HL-60 (cell line): Measurements from ENCODE around the gene SLC12A5.

ENCODE experiments used
- DNase-seq, 2 experiments: peaks; one replicate each; pipeline ENCODE4 v3.0.0-alpha.2; 2010 to 2020; ENCODE audit warnings: low read depth in 1 of 2, low spot score in 1 of 2
- H3K27ac ChIP-seq: fragments of 250-450 bp; sonication (Bioruptor Pico); replicated peaks from 2 replicates; pipeline ENCODE4 v1.5.1; 2020; ENCODE audit warnings: mild to moderate bottlenecking, moderate library complexity
- H3K27me3 ChIP-seq: fragments of 250-450 bp; sonication (Bioruptor Pico); 2 replicates; pipeline ENCODE4 v1.5.1; 2021; ENCODE audit warnings: mild to moderate bottlenecking, moderate library complexity; ENCODE audit not compliant: insufficient read depth, poor library complexity, severe bottlenecking
- H3K4me3 ChIP-seq: replicated peaks from 2 replicates; pipeline ENCODE4 v1.5.1; 2011; ENCODE audit warnings: mild to moderate bottlenecking, control low read depth, low read length; ENCODE audit not compliant: insufficient read depth
- GABPA ChIP-seq: IDR thresholded peaks from 2 replicates; pipeline ENCODE4 v1.6.1; 2012; ENCODE audit warnings: low read depth
- POLR2AphosphoS5 ChIP-seq: IDR thresholded peaks from 2 replicates; pipeline ENCODE4 v1.6.1; 2012; ENCODE audit warnings: low read depth
- SPI1 ChIP-seq: IDR thresholded peaks from 2 replicates; pipeline ENCODE4 v1.6.1; 2012; ENCODE audit warnings: low read depth, mild to moderate bottlenecking, borderline replicate concordance
- TF ChIP-seq, protein P1 (sequence below): IDR thresholded peaks from 2 replicates; pipeline ENCODE4 v1.6.1; 2012; ENCODE audit warnings: low read depth; ENCODE audit not compliant: insufficient replicate concordance
- TF ChIP-seq, protein P2 (sequence below): IDR thresholded peaks from one replicate; pipeline ENCODE4 v1.5.1; 2011; ENCODE audit warnings: low read length, control low read depth, inconsistent platforms; ENCODE audit not compliant: insufficient read depth

The SLC12A5 gene

DNA sequence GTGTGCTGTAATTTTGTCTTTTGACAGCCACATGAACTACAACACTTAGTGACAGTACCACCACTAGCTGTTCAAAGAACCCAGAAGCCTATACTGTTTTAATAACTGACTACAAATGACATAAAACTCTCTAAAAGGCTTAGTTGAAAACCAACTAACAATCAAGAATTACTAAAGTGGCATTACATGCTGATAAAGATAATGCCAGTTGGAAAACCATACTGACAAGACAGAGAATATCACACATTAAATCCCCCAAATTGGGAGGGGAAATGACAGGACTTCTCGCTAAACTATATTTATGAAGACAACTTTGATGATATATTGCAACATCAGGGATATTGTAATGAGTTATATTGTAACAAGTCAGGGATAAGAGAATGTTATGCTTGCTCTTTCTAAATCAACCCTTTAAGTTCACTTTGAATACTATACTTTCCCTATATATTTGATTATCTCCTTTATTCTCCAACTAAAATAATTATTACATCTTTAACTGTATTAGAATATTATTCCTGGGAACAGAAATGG lies 54.6 kb downstream of the SLC12A5 start:
- TF ChIP-seq, protein P1, sequence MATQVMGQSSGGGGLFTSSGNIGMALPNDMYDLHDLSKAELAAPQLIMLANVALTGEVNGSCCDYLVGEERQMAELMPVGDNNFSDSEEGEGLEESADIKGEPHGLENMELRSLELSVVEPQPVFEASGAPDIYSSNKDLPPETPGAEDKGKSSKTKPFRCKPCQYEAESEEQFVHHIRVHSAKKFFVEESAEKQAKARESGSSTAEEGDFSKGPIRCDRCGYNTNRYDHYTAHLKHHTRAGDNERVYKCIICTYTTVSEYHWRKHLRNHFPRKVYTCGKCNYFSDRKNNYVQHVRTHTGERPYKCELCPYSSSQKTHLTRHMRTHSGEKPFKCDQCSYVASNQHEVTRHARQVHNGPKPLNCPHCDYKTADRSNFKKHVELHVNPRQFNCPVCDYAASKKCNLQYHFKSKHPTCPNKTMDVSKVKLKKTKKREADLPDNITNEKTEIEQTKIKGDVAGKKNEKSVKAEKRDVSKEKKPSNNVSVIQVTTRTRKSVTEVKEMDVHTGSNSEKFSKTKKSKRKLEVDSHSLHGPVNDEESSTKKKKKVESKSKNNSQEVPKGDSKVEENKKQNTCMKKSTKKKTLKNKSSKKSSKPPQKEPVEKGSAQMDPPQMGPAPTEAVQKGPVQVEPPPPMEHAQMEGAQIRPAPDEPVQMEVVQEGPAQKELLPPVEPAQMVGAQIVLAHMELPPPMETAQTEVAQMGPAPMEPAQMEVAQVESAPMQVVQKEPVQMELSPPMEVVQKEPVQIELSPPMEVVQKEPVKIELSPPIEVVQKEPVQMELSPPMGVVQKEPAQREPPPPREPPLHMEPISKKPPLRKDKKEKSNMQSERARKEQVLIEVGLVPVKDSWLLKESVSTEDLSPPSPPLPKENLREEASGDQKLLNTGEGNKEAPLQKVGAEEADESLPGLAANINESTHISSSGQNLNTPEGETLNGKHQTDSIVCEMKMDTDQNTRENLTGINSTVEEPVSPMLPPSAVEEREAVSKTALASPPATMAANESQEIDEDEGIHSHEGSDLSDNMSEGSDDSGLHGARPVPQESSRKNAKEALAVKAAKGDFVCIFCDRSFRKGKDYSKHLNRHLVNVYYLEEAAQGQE, result no peak
- TF ChIP-seq, protein P2, sequence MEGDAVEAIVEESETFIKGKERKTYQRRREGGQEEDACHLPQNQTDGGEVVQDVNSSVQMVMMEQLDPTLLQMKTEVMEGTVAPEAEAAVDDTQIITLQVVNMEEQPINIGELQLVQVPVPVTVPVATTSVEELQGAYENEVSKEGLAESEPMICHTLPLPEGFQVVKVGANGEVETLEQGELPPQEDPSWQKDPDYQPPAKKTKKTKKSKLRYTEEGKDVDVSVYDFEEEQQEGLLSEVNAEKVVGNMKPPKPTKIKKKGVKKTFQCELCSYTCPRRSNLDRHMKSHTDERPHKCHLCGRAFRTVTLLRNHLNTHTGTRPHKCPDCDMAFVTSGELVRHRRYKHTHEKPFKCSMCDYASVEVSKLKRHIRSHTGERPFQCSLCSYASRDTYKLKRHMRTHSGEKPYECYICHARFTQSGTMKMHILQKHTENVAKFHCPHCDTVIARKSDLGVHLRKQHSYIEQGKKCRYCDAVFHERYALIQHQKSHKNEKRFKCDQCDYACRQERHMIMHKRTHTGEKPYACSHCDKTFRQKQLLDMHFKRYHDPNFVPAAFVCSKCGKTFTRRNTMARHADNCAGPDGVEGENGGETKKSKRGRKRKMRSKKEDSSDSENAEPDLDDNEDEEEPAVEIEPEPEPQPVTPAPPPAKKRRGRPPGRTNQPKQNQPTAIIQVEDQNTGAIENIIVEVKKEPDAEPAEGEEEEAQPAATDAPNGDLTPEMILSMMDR, result no peak
- no peak for TF ChIP-seq GABPA
- no peak for TF ChIP-seq SPI1
- no peak for TF ChIP-seq POLR2AphosphoS5
- no peak for DNase-seq
- Histone ChIP-seq H3K27me3 (no peaks in the 10 kb centered on the region), H3K27ac (no peak overlapping the region), H3K4me3 (no peak overlapping the region)

DNA sequence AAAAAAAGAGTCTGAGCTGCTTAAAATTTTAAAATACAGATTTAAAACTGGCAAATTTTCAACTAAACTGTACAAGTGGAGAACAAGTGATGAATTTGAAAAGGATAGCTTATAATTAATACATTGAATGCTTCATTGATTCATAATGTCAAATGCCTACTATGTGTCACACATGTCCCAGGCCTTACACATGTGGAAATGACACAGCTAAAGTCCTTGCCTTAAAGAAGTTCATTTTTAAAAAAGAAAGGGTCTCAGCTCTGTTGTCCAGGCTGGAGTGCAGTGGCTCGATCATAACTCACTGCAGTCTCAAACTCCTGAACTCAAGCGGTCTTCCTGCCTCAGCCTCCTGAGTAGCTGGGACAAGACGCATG lies 55.8 kb downstream of the SLC12A5 start:
- DNase-seq, result no peak
- H3K27me3 ChIP-seq, result no peaks in the 10 kb centered on the region
- H3K27ac ChIP-seq, result no peak overlapping the region
- TF ChIP-seq, protein P1, result no peak
- H3K4me3 ChIP-seq, result no peak overlapping the region

DNA sequence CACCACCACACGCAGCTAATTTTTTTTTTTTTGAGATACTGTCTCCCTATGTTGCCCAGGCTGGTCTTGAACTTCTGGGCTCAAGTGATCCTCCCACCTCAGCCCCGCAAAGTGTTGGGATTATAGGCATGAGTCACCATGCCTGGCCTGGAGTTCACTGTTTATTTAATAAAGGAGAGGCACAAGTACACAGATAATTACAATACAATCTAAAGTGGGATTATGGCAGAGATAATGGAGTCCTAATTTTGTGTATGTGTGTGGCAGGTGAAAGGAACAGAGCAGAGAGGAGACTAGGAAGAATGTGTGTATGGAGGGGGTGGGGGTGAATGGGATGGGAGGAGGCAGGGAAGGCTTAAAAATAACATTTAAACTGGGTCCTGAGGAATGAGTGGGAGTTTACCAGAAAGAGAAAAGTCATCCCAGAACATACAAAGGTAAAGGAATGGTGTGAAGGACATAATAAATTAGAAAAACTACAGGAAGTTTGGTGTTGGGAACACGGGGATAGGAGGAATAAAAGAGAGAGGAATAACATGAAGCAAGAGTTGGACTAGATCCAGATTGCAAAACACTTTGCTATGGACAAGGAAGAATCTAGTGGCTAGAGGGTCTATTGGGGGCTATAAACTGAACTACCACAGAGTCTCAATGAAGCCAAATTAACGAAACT lies 56.3 kb downstream of the SLC12A5 start:
- Histone ChIP-seq H3K27ac (no peak overlapping the region), H3K27me3 (no peaks in the 10 kb centered on the region), H3K4me3 (no peak overlapping the region)
- TF ChIP-seq GABPA (no peak), POLR2AphosphoS5 (no peak), SPI1 (no peak)
- TF ChIP-seq, protein P1, result no peak
- TF ChIP-seq, protein P2, result no peak
- DNase-seq, result no peak
